Aorta (tissue), 5 donors: ENCODE results near the gene TTYH1. TPM values are rescaled to one million over a fixed set of nuclear protein-coding genes. Genes with fewer than 3 reads are reported as not detected.

Experiments
- ATAC-seq: fragments of 200-7000 bp; cut with Tn5 transposase; one replicate; pipeline ENCODE4 v1.9.1; 2022; ENCODE audit warnings: moderate library complexity; ENCODE audit not compliant: low FRiP score
- DNase-seq, 2 donors: peaks; one replicate each; pipeline ENCODE4 v3.0.0-alpha.2; 2020
- H3K27ac ChIP-seq, 2 donors: one replicate each; pipeline ENCODE4 v1.5.1; 2013; ENCODE audit warnings: low read length in 2 of 2, mild to moderate bottlenecking in 2 of 2, moderate library complexity in 2 of 2, control low read depth in 1 of 2, inconsistent platforms in 1 of 2, low read depth in 1 of 2
- H3K27me3 ChIP-seq, 2 donors: one replicate each; pipeline ENCODE4 v1.6.1; 2013; ENCODE audit warnings: control low read depth in 1 of 2, low read length in 1 of 2, mild to moderate bottlenecking in 1 of 2, moderate library complexity in 1 of 2; ENCODE audit not compliant: insufficient read depth in 2 of 2, control insufficient read depth in 1 of 2
- H3K36me3 ChIP-seq, 2 donors: one replicate each; pipeline ENCODE4 v1.6.1; 2013; ENCODE audit warnings: control low read depth in 1 of 2, low read length in 1 of 2, mild to moderate bottlenecking in 1 of 2; ENCODE audit not compliant: insufficient read depth in 2 of 2, control insufficient read depth in 1 of 2
- H3K4me1 ChIP-seq, 2 donors: one replicate each; pipeline ENCODE4 v1.6.1; 2013; ENCODE audit warnings: low read length in 2 of 2, control low read depth in 1 of 2, mild to moderate bottlenecking in 1 of 2, moderate library complexity in 1 of 2; ENCODE audit not compliant: insufficient read depth in 2 of 2, control insufficient read depth in 1 of 2
- H3K4me3 ChIP-seq, 2 donors: one replicate each; pipeline ENCODE4 v1.5.1; 2013; ENCODE audit warnings: low read length in 2 of 2, control low read depth in 1 of 2, mild to moderate bottlenecking in 1 of 2
- H3K9me3 ChIP-seq: one replicate; pipeline ENCODE4 v1.6.1; 2013; ENCODE audit warnings: mild to moderate bottlenecking, low read length; ENCODE audit not compliant: control insufficient read depth
- WGBS, 2 donors: extraction: QIAGEN DNeasy Blood & Tissue Kit; methylation state at CpG; one replicate each; pipeline ENCODE4 v1.1.7; 2013; 5-methylcytosine and 5-hydroxymethylcytosine counted together
- intact Hi-C, 2 donors: fragments of 100-400 bp; cut with DNase I; formaldehyde crosslinking; loops; one replicate each; pipeline versions ENCODE4 v1.14.2 to v1.15.0; 2022
- polyA plus RNA-seq, 2 donors: library from polyadenylated mRNA; stranded (reverse); fragments of 200-250 nt; gene quantifications; one replicate each; pipeline ENCODE4 v1.2.3, GENCODE V29; 2013
- total RNA-seq, 2 donors: library from RNA; stranded (reverse); fragmentation: NEBNext Ultra II Directional; extraction: Animal tissue kit (Norgen Biotek cat#: 25700); gene quantifications; one replicate each; pipeline ENCODE4 v1.2.1, GENCODE V29; 2021
- donor health status: healthy with polysubstance abuse.
- donor health status: Bipolar disorder and iron deficiency.
- donor health status: DM: no; HTN: no; CAD: no.
- donor health status: DM: no; HTN: no; CAD: no.
- donor health status: DM: yes; HTN: yes; CAD: no.

TTYH1 gene
- total and polyA plus RNA-seq, 4 donors: 0.03 to 2.2 (median 0.94) TPM; not detected in 1

DNA sequence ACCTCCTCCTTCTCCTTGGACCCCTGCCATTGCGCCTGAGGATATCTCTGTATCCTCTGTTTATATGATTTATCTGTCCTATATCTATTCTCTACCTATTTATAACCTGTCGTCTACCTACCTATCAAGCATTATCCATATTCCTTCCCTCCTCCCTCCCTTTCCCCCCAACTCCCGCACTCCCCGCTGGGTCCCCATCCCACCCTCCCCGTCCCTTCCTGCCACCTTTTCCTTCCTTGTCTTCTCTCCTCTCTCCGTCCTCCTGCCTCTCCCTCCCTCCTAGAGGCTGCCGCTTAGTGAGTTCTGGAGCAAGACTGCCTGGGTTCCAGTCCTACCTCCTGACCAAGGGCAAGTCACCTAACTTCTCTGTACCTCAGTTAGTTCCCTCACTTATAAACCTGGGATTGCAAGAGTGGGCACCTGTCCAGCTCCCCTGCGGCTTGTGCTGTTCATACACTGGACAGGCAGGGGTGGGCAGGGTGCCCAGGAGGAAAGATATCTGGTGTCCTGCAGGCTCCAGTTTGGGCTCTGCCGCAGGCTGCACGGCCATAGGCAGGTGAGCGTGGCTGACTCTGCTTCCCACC lies 16.1 kb downstream of the TTYH1 start:
- H3K27me3 ChIP-seq: no peaks in the 10 kb centered on the region
- 36 to 44% methylated on average over 11 of the region's 11 CpGs for WGBS, 2 donors
- no peak for ATAC-seq
- no peak overlapping the region for H3K27ac ChIP-seq
- intact Hi-C loops: no loop called here
- DNase-seq: no peak
- H3K9me3 ChIP-seq: no peaks in the 10 kb centered on the region
- no peak overlapping the region for H3K4me3 ChIP-seq
- H3K4me1 ChIP-seq: no peaks in the 10 kb centered on the region
- no peaks in the 10 kb centered on the region for H3K36me3 ChIP-seq

DNA sequence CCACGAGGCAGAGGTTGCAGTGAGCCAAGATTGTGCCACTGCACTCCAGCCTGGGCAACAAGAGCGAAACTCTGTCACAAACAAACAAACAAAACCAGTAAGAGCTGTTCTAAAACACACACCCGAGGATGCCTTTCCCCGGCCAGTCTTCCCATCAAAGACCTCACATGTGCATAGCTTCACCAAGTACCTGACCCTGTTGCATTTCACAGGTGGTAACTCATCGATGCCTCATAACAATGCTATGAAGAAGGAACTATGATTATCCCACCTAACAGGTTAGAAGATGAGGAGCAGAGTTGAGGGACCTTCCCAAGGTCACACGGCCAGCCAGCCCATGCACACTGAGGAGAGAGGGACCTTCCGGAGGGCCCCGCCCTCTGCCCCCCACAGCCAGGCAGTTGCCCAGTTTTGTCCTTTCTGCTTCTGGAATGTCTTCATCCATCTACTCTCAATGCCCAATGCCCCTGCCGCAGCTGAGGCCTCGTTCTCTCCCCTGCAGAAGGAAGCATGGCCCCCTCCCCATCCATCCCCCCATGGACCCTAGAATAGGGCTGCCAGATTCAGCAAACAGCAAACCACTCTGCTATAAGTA lies 17.0 kb downstream of the TTYH1 start:
- Histone ChIP-seq H3K27ac (no peak overlapping the region), H3K9me3 (no peaks in the 10 kb centered on the region), H3K4me3 (no peak overlapping the region), H3K36me3 (no peaks in the 10 kb centered on the region), H3K4me1 (no peaks in the 10 kb centered on the region), H3K27me3 (no peaks in the 10 kb centered on the region)
- no peak for DNase-seq
- no peak for ATAC-seq
- intact Hi-C loops: no loop called here
- 70 to 74% methylated on average over 10 of the region's 10 CpGs for WGBS, 2 donors

DNA sequence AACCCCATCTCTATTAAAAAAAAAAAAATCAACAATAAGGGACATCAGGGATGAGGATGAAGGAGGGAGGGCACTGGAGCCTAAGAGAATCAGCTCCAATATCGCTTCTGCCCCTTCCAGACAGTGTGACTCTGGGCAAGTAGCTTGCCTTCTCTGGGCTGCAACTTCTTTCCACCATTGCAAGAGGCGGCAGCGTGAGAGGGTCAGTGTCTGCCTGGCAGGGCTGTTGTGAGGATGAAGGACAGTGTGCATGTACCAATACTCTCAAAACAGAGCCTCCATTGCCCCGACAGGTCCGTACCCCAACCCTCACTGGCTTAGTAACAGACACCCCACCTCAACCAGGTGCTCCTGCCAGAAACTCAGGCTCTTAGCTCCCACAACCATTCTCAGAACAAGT lies 18.4 kb downstream of the TTYH1 start:
- ATAC-seq (no peak), DNase-seq (no peak)
- H3K27me3 ChIP-seq: no peaks in the 10 kb centered on the region
- H3K27ac ChIP-seq: no peak overlapping the region
- H3K4me1 ChIP-seq: no peaks in the 10 kb centered on the region
- H3K4me3 ChIP-seq: no peak overlapping the region
- no peaks in the 10 kb centered on the region for H3K36me3 ChIP-seq
- 86 to 92% methylated on average over 5 of the region's 5 CpGs for WGBS, 2 donors
- intact Hi-C loops: no loop called here
- H3K9me3 ChIP-seq: no peaks in the 10 kb centered on the region

DNA sequence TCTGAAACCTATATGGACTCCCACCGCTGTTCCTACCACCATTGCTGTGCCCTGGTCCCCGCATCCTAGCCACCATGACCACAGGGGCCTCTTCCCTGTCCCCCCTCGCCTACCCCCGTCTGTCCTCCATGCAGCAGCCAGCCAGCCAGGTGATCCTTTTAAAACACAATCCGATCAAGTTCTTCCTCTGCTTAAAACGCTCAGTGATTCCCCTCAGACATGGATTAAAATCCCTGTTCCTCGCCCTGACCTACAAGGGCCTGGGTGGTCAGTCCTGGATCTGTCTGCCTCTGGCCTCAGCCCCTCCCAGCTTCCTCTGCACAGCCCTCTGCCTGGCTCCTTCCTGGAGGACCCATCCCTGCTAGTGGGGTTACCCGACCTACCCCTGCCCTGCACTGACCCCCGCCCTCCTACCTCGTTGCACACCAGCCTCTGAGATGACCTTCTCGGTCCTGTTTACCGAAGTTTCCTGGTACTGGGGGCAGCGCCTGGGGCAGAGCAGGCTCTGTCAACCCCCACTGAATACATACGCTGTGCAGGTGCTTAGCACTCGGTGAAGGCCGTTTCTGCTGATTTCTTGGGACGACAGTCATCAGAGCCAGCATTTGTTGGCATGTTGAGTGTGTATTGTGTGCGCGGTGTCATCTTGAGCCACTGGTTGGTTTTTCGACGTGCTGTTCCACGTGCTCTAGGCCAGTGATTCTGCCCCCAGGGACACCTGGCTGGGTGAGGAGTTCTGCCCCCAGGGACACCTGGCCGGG lies 19.0 kb downstream of the TTYH1 start:
- 53 to 64% methylated on average over 23 of the region's 23 CpGs for WGBS, 2 donors
- ATAC-seq: no peak
- H3K4me1 ChIP-seq: no peaks in the 10 kb centered on the region
- no peaks in the 10 kb centered on the region for H3K36me3 ChIP-seq
- no peak overlapping the region for H3K4me3 ChIP-seq
- no peaks in the 10 kb centered on the region for H3K9me3 ChIP-seq
- intact Hi-C loops: no loop called here
- no peaks in the 10 kb centered on the region for H3K27me3 ChIP-seq
- DNase-seq: peak in 1 of 2 donors; percentile 50
- no peak overlapping the region for H3K27ac ChIP-seq

GRCh38 chr19:54434873-54435214 lies 19.6 kb downstream of the TTYH1 start:
- Histone ChIP-seq H3K4me3 (no peak overlapping the region), H3K27me3 (no peaks in the 10 kb centered on the region), H3K4me1 (no peaks in the 10 kb centered on the region), H3K9me3 (no peaks in the 10 kb centered on the region), H3K27ac (no peak overlapping the region), H3K36me3 (no peaks in the 10 kb centered on the region)
- intact Hi-C loops: loop anchor here in 1 of 2 donors (5.0 kb wide), 1 partner anchor 42 kb away; no protein-coding TSS in a partner anchor
- WGBS, 2 donors: 48% methylated on average over 9 to 11 of the region's 11 CpGs
- ATAC-seq: no peak
- no peak for DNase-seq

GRCh38 chr19:54435551-54436016 lies 20.3 kb downstream of the TTYH1 start:
- H3K27me3 ChIP-seq: no peaks in the 10 kb centered on the region
- no peak overlapping the region for H3K27ac ChIP-seq
- peak in 1 of 2 donors; percentile 52 for DNase-seq
- intact Hi-C loops: loop anchor here in 1 of 2 donors (5.0 kb wide), 1 partner anchor 42 kb away; no protein-coding TSS in a partner anchor
- no peaks in the 10 kb centered on the region for H3K9me3 ChIP-seq
- no peaks in the 10 kb centered on the region for H3K4me1 ChIP-seq
- no peaks in the 10 kb centered on the region for H3K36me3 ChIP-seq
- H3K4me3 ChIP-seq: no peak overlapping the region
- WGBS, 2 donors: 29 to 38% methylated on average over 14 to 16 of the region's 16 CpGs
- ATAC-seq: peak; percentile 24

DNA sequence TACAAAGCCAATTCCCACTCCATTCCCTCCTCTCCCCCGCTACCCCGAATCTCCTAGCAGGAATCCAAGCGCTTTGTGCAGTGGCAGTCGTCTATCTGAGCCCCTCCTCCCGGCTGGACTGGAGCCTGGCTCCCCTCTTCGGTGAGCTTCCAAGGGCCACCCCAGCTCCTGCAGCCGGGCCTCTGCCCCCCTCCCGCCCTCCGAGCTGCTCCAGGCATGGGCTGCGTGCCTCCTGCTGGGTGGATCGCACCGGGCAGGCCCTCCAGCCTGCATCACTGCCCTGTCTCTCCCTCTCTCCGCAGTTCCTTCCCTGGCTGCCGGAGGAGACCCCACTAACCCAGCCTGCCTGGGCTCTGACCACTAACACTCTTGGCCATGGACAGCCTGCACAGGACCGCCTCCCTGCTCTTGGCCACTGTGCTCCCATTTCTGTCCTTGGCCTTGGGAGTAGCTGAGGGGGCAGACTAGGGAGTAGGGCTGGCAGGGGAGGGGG lies 20.8 kb downstream of the TTYH1 start:
- no peak overlapping the region for H3K27ac ChIP-seq
- H3K4me1 ChIP-seq: no peaks in the 10 kb centered on the region
- intact Hi-C loops: loop anchor here in 1 of 2 donors (5.0 kb wide), 1 partner anchor 41 kb away; no protein-coding TSS in a partner anchor
- WGBS, 2 donors: 30 to 35% methylated on average over 10 to 15 of the region's 15 CpGs
- H3K36me3 ChIP-seq: no peaks in the 10 kb centered on the region
- no peak for ATAC-seq
- DNase-seq: peak in 1 of 2 donors; percentile 35
- no peaks in the 10 kb centered on the region for H3K9me3 ChIP-seq
- no peaks in the 10 kb centered on the region for H3K27me3 ChIP-seq
- no peak overlapping the region for H3K4me3 ChIP-seq

DNA sequence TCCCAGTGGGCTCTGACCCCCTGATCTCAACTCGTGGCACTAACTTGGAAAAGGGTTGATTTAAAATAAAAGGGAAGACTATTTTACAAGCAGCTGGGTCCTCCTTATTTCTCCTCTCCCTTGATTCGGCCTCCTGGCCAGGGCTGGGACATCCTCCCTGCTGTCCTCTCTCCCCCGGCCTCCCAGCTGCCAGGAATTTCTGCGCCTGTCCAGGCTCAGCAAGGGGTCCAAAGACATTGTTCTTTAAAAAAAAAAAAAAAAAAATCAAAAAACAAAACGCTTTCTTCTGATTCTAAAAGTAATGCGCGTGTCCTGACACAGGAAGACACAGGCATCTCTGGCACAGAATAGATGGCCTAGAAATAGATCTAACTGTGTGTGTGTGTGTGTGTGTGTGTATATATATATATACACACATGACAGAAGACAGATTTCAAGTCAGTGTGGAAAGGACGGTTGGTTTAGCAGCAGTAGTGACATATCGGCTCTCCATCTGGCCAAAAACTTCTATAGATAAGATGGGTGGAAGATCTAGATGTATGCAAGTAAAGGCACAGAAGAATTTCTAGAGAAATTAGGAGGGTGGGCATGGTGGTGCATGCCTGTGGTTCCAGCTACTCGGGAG lies 21.5 kb downstream of the TTYH1 start:
- DNase-seq: no peak

More for the DNA sequence above, 21.5 kb downstream of the TTYH1 start:
- WGBS, 2 donors: 86 to 89% methylated on average over 10 of the region's 10 CpGs
- H3K36me3 ChIP-seq: no peaks in the 10 kb centered on the region
- no peaks in the 10 kb centered on the region for H3K9me3 ChIP-seq
- ATAC-seq: no peak
- no peak overlapping the region for H3K4me3 ChIP-seq
- intact Hi-C loops: loop anchor here in 1 of 2 donors (5.0 kb wide), 1 partner anchor 41 kb away; no protein-coding TSS in a partner anchor
- H3K4me1 ChIP-seq: no peaks in the 10 kb centered on the region
- H3K27me3 ChIP-seq: no peaks in the 10 kb centered on the region
- no peak overlapping the region for H3K27ac ChIP-seq
